Measurements from ENCODE around the gene POTEB3. TPM values are rescaled to one million over a fixed set of nuclear protein-coding genes. Genes with fewer than 3 reads are reported as not detected.
"Not testable (repeated sequence)": the region's sequence is repeated elsewhere in the genome, so short reads cannot be mapped to it uniquely, and the experiment has no call there.

The POTEB3 gene
- total and polyA plus RNA-seq, 8 donors: not detected

- 70% methylated on average over 2 of the region's 18 CpGs; no CpG with 5 or more reads in 1 of the 2 donors for WGBS, 2 donors
- intact Hi-C loops (cut with DNase I); H3K27ac ChIP-seq; ATAC-seq; H3K9me3 ChIP-seq; H3K4me3 ChIP-seq; H3K4me1 ChIP-seq; DNase-seq; H3K27me3 ChIP-seq; FAIRE-seq; H3K36me3 ChIP-seq: not testable (repeated sequence)
Measured at GRCh38 chr15:21373682-21374081, 66.6 kb downstream of the POTEB3 start.

- H3K4me3 ChIP-seq; H3K4me1 ChIP-seq; DNase-seq; H3K9me3 ChIP-seq; FAIRE-seq; ATAC-seq; H3K27me3 ChIP-seq; H3K36me3 ChIP-seq; H3K27ac ChIP-seq; intact Hi-C loops (cut with DNase I): not testable (repeated sequence)
- 71% methylated on average over 12 of the region's 26 CpGs; no CpG with 5 or more reads in 1 of the 2 donors for WGBS, 2 donors
Measured at GRCh38 chr15:21369177-21369576, 71.1 kb downstream of the POTEB3 start.

- H3K9me3 ChIP-seq; ATAC-seq; H3K27ac ChIP-seq; H3K4me1 ChIP-seq; H3K4me3 ChIP-seq; FAIRE-seq; H3K27me3 ChIP-seq; H3K36me3 ChIP-seq; intact Hi-C loops (cut with DNase I): not testable (repeated sequence)
- DNase-seq: peak in 1 of 6 donors; percentile 74
- 96% methylated on average over 8 of the region's 22 CpGs; no CpG with 5 or more reads in 1 of the 2 donors for WGBS, 2 donors
Measured at GRCh38 chr15:21368625-21369024, 71.7 kb downstream of the POTEB3 start.

Small RNA genes within 50 kb of the gene (microRNA-seq; reads per million reads assigned to microRNA genes)
- 0 reads per million in 2 donors for gene MIR3118-3
